ENCODE results near the gene LHX6. TPM values are rescaled to one million over a fixed set of nuclear protein-coding genes. Genes with fewer than 3 reads are reported as not detected.

Gene LHX6
- total and polyA plus RNA-seq, 2 of the 13 experiments (the other 11 are each of a cell fraction or from before 2014, with no cell fraction given) = 1.1 to 1.3 TPM

- TF ChIP-seq ZBTB33 (CRISPR knock-in tag; IDR thresholded peaks at IDR 0.05) (peak; percentile 63; the same call in 1 of the 2 replicates), IRF2 (CRISPR knock-in tag; IDR thresholded peaks at IDR 0.05) (peak; percentile 85), NR2C2 (CRISPR knock-in tag; IDR thresholded peaks at IDR 0.05; ENCODE audit: borderline replicate concordance) (peak; percentile 90; the same call in 1 of the 2 replicates), TAF1 (CRISPR knock-in tag; IDR thresholded peaks at IDR 0.05) (peak; percentile 88), BORCS8-MEF2B (CRISPR knock-in tag; IDR thresholded peaks at IDR 0.05) (peak; percentile 98), ARNT2 (CRISPR knock-in tag; IDR thresholded peaks at IDR 0.05; ENCODE audit: low read depth) (peak; percentile 97; the same call in 1 of the 2 replicates), ZNF616 (CRISPR knock-in tag; IDR thresholded peaks at IDR 0.05; ENCODE audit: low read depth) (peak; percentile 93), PAXIP1 (CRISPR knock-in tag; conservative IDR thresholded peaks at IDR 0.05) (peak; percentile 70), JUNB (CRISPR knock-in tag; IDR thresholded peaks at IDR 0.05; ENCODE audit: borderline replicate concordance) (no peak; the same call in 1 of the 2 replicates), RNF2 (conservative IDR thresholded peaks at IDR 0.05; ENCODE audit: low read depth) (peak; percentile 97), ZNF776 (CRISPR knock-in tag; IDR thresholded peaks at IDR 0.05) (peak; percentile 99), EP300 (IDR thresholded peaks at IDR 0.05; ENCODE audit: low read depth in 2 of 2, low read length in 2 of 2) (peak in 1 of 2 experiments; percentile 66; a peak in 1 of 4 replicates), EP300 (CRISPR knock-in tag; IDR thresholded peaks at IDR 0.05; ENCODE audit: borderline replicate concordance) (peak; percentile 36; the same call in 1 of the 2 replicates), ETV5 (CRISPR knock-in tag; IDR thresholded peaks at IDR 0.05; ENCODE audit: borderline replicate concordance) (peak; percentile 58), FOXA3 (CRISPR knock-in tag; IDR thresholded peaks at IDR 0.05) (peak; percentile 63; the same call in 1 of the 2 replicates), NPAS2 (CRISPR knock-in tag; IDR thresholded peaks at IDR 0.05; ENCODE audit: borderline replicate concordance) (no peak), EHMT2 (IDR thresholded peaks at IDR 0.05; ENCODE audit: borderline replicate concordance, low read depth, low read length) (no peak), ZNF766 (CRISPR knock-in tag; IDR thresholded peaks at IDR 0.05; ENCODE audit: borderline replicate concordance) (peak; percentile 95; the same call in 1 of the 2 replicates), DPF2 (CRISPR knock-in tag; IDR thresholded peaks at IDR 0.05; ENCODE audit: borderline replicate concordance, low read depth) (peak; percentile 58; the same call in 1 of the 2 replicates), ARHGAP35 (CRISPR knock-in tag; IDR thresholded peaks at IDR 0.05; ENCODE audit: borderline replicate concordance) (peak; percentile 99), CTCF (CRISPR knock-in tag; IDR thresholded peaks at IDR 0.05) (peak; percentile 44; the same call in 1 of the 2 replicates), ZNF598 (CRISPR knock-in tag; IDR thresholded peaks at IDR 0.05; ENCODE audit: borderline replicate concordance) (peak; percentile 96)
Observed at GRCh38 chr9:122264360-122265148, 35.8 kb upstream of the LHX6 start, which contains the start of the genes MRRF and RBM18 (continued).

Measured in HepG2 (cell line).